Tibial artery (tissue), 4 donors: Measurements from ENCODE around the gene CPEB4.
A peak's percentile ranks its signal among the peaks of the same experiment; 100 is the strongest.

Source experiments
- DNase-seq, 2 donors: peaks; one replicate each; pipeline ENCODE4 v3.0.0-alpha.2; 2019
- H3K27ac ChIP-seq, 2 donors: fragments of 200-600 bp; sonication (generic) in 1 of 2; 1 replicate in 1 of 2; 2 replicates in 1 of 2; pipeline ENCODE4 v1.5.1; 2018 to 2019; ENCODE audit warnings: mild to moderate bottlenecking in 1 of 2
- H3K27me3 ChIP-seq, 2 donors: fragments of 200-600 bp; sonication (generic) in 1 of 2; one replicate each; pipeline versions ENCODE4 v1.5.1 to v1.6.0; 2016 to 2019
- H3K36me3 ChIP-seq, 3 donors: fragments of 200-600 bp; sonication (generic) in 2 of 3; one replicate each; pipeline ENCODE4 v1.5.1; 2016 to 2019; ENCODE audit warnings: mild to moderate bottlenecking in 2 of 3
- H3K4me1 ChIP-seq, 4 donors: fragments of 200-600 bp; sonication (generic) in 2 of 4; 1 replicate in 3 of 4; 2 replicates in 1 of 4; pipeline ENCODE4 v1.5.1; 2016 to 2019
- H3K4me3 ChIP-seq, 2 donors: fragments of 200-600 bp; sonication (generic) in 1 of 2; 1 replicate in 1 of 2; 2 replicates in 1 of 2; pipeline ENCODE4 v1.5.1; 2018 to 2019; ENCODE audit warnings: mild to moderate bottlenecking in 2 of 2
- H3K9me3 ChIP-seq, 3 donors: fragments of 200-600 bp; sonication (generic) in 1 of 3; one replicate each; pipeline ENCODE4 v1.5.1; 2016 to 2019
- intact Hi-C: fragments of 100-400 bp; cut with DNase I; formaldehyde crosslinking; loops from one replicate; pipeline ENCODE4 v1.15.0; 2023; ENCODE audit warnings: low total_unique reads
- TF ChIP-seq, protein P1 (sequence below), 2 experiments: fragments of 200-600 bp in 1 of 2; fragments of 450-650 bp in 1 of 2; IDR thresholded peaks; one replicate each; pipeline ENCODE4 v1.5.1; 2017 to 2019; ENCODE audit warnings: antibody characterized with exemption in 2 of 2, mild to moderate bottlenecking in 1 of 2, moderate library complexity in 1 of 2

Gene CPEB4

DNA sequence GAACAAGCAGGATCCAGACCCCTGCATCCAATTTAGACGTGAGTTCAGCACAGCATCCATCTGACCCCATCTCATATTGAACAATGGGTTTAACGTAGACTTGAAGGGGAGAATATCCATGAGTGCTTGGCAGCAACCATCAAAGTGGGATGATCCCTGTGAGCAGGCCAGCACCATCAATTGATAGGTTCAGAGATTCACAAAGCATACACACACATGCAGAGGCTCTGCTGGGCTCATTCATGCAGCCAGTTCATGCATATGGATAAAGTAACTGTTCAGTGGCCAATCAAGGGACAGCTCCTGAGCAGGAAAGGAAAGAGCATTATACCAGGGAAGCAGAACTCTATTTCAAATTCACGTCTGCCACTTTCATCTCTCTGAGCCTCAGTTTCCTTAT is 24.8 kb upstream of the CPEB4 start:
- intact Hi-C loops = no loop called here
- no peak for DNase-seq
- H3K36me3 ChIP-seq = no peaks in the 10 kb centered on the region

DNA sequence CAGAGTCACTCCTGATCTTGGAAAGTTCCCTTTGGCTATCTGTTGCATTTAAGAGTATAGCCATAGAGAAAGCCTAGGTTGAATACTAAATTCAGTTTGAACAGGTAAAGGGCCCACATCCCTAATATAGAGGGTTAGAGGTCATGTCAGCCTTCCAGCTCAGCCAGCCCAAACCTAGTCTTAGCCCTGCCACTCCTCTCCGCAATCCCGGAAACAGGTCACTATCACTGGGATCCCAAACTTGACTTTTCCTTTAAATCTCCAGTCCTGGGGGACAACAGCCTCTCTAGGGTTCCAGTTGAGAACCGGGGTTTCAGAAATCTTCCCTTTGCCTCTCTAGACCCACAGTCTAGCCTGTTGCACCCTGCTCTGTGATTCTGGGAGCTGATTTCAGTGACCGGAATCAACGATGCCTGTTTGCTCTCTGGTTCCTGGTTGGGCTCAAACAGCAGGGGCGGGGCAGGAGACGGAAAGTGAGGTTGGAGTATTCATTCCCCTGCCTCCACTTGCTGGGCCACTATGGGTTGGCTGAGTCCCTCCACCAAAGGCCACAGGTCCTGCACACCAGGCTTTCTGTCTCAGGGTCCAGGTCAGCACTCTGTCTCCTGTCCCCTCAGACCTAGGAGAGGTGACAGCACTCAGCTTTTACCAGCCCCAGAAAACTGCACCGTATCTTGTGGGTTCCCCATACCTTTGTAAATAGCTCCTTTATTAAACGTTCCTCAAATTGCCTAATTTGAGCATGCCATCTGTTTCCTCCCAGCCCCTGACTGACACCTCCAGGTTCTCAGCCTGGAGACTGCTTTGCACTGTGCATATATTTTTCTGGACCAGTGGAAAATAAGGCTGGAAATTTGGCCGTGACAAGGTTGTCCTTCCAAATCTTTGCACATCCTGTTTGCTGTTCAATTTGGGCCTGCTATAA is 23.8 kb upstream of the CPEB4 start:
- Histone ChIP-seq H3K9me3 (no peaks in the 10 kb centered on the region), H3K27me3 (no peaks in the 10 kb centered on the region), H3K4me1 (peaks cover 0 to 17% (median 9%) of the 10 kb centered on the region in 4 donors), H3K36me3 (no peaks in the 10 kb centered on the region), H3K27ac (no peak overlapping the region), H3K4me3 (no peak overlapping the region)
- peak in 1 of 2 donors; percentile 50 for DNase-seq
- TF ChIP-seq, protein P1, sequence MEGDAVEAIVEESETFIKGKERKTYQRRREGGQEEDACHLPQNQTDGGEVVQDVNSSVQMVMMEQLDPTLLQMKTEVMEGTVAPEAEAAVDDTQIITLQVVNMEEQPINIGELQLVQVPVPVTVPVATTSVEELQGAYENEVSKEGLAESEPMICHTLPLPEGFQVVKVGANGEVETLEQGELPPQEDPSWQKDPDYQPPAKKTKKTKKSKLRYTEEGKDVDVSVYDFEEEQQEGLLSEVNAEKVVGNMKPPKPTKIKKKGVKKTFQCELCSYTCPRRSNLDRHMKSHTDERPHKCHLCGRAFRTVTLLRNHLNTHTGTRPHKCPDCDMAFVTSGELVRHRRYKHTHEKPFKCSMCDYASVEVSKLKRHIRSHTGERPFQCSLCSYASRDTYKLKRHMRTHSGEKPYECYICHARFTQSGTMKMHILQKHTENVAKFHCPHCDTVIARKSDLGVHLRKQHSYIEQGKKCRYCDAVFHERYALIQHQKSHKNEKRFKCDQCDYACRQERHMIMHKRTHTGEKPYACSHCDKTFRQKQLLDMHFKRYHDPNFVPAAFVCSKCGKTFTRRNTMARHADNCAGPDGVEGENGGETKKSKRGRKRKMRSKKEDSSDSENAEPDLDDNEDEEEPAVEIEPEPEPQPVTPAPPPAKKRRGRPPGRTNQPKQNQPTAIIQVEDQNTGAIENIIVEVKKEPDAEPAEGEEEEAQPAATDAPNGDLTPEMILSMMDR (IDR thresholded peaks at IDR 0.05) = no peak
- intact Hi-C loops = no loop called here

More for the DNA sequence above, 24.8 kb upstream of the CPEB4 start:
- Histone ChIP-seq H3K4me3 (no peak overlapping the region), H3K27ac (no peak overlapping the region), H3K9me3 (no peaks in the 10 kb centered on the region), H3K4me1 (peaks cover 0 to 17% (median 8%) of the 10 kb centered on the region in 4 donors), H3K27me3 (no peaks in the 10 kb centered on the region)
- TF ChIP-seq, protein P1 (IDR thresholded peaks at IDR 0.05) = no peak

DNA sequence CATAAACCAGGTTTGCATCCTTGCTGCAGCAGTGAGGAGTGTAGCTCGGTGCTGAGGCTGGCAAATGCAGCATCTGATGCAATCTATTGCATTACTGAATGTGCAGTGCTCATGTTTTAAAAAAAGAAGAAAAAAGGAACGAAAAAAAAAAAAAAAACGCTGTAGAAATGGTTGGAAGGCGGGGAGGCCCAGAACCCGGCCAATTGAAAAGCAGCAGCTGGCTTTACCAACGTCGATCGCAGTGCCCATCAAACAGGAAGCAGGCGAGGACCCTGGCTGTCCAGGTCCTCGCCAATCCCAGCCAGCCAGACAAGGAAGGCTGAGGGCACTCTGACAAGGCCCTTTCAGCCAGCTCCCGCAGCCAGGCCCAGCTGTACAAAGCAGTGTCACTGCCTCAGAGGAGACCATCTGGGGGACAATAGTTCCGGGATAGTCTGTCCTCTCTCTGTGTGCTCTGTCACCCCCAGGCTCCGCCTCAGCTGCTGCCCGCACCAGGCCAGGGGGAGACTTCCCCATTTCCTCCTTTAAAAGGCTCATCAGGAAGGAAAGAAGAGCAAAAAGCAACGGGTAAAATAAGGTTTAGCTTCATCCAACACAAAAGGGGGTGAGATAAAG is 21.8 kb upstream of the CPEB4 start:
- intact Hi-C loops = no loop called here
- no peaks in the 10 kb centered on the region for H3K9me3 ChIP-seq
- peaks cover 0 to 4% (median 0%) of the 10 kb centered on the region in 4 donors for H3K4me1 ChIP-seq
- H3K4me3 ChIP-seq = no peak overlapping the region
- H3K27ac ChIP-seq = no peak overlapping the region
- TF ChIP-seq, protein P1 (IDR thresholded peaks at IDR 0.05) = no peak
- H3K36me3 ChIP-seq = no peaks in the 10 kb centered on the region
- peak; percentile 30 to 67 for DNase-seq
- peaks cover 0 to 3% of the 10 kb centered on the region in 2 donors for H3K27me3 ChIP-seq

DNA sequence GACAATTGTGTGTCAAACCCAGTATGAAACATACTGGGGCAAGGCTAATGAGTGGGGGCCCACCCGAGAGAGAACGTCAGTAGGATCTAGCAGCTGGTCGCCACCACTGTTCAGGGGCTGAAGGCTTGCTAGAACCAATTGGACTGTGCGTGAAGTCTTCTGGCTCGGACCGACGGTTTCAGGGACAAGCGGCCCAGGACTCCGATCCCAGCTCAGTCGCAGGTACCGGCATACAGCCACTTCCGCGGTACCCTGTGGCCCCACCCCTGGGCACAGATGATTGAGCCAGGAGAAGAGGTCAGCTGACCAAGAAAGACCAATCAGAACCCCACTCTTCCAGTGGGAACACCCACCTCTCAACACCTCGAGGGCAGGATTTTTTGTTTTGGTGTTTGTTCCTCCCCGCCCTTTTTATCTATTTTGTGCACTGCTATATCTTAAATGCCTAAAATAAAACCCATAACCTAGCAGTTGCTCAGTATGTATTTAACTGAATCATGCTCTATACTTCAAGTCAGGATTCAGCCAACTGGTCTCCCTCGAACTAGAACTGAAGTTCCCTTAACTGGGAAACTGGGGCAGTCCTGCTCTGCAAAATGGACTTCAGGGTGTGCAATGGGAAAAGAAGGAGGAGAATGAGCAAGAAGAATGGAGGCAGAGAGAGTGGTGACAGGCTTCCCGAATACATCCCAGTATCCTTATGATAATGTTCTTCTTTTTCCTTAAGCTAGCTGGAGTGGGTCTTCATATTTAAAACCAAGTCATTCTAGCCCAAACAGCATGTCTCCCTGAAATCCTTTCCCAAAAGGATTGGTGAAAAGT is 21.1 kb upstream of the CPEB4 start:
- H3K4me3 ChIP-seq = no peak overlapping the region
- H3K36me3 ChIP-seq = no peaks in the 10 kb centered on the region
- no peak overlapping the region for H3K27ac ChIP-seq
- H3K4me1 ChIP-seq = peaks cover 0 to 4% (median 0%) of the 10 kb centered on the region in 4 donors
- no peak for DNase-seq
- peaks cover 0 to 3% of the 10 kb centered on the region in 2 donors for H3K27me3 ChIP-seq
- TF ChIP-seq, protein P1 (IDR thresholded peaks at IDR 0.05) = no peak
- H3K9me3 ChIP-seq = no peaks in the 10 kb centered on the region
- intact Hi-C loops = no loop called here

DNA sequence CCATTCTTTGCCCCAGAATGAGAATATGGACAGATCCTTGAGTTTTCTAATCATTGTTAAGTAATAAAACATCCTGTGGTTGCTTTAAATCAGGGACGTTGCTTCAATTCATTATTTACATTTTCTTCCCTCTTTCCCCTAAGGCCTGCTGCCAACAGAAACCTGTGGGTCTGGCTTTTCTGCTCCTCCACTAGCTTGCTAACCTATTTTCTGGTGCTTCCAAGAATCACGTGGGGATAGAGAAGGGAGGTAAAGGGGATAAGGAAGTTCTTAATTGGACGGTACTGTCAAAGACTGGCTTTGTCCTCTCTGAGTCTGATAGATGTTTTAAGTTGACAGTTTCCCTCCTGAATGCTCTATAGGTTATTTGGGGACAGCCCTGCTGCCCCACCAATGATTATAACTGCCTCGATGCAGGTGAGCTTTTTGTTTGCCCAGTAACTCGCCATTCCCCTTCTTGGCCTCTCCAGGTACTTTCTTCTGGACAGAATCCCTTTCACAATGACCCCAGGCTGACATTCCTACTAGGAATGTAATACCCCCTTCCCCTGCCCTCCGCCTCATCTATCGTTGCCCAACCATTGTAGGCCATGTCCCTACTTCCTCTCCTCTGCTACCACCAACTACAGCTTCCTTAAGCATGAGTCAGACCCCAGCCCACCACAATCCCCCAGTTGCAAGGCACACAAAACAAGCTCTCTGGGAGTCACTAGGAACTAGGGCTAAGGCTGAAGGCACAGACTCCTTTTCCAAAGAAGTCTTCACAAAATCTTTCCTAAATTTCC is 19.9 kb upstream of the CPEB4 start:
- no peak overlapping the region for H3K4me3 ChIP-seq
- TF ChIP-seq, protein P1 (IDR thresholded peaks at IDR 0.05) = no peak
- peaks cover 0 to 3% of the 10 kb centered on the region in 2 donors for H3K27me3 ChIP-seq
- peaks cover 0 to 4% (median 0%) of the 10 kb centered on the region in 4 donors for H3K4me1 ChIP-seq
- intact Hi-C loops = no loop called here
- DNase-seq = no peak
- no peaks in the 10 kb centered on the region for H3K36me3 ChIP-seq
- H3K27ac ChIP-seq = no peak overlapping the region
- H3K9me3 ChIP-seq = no peaks in the 10 kb centered on the region
